ENCODE measurements around the gene SLC4A3.
"Not testable (repeated sequence)": the region's sequence is repeated elsewhere in the genome, so short reads cannot be mapped to it uniquely, and the experiment has no call there.

Gene SLC4A3

DNA sequence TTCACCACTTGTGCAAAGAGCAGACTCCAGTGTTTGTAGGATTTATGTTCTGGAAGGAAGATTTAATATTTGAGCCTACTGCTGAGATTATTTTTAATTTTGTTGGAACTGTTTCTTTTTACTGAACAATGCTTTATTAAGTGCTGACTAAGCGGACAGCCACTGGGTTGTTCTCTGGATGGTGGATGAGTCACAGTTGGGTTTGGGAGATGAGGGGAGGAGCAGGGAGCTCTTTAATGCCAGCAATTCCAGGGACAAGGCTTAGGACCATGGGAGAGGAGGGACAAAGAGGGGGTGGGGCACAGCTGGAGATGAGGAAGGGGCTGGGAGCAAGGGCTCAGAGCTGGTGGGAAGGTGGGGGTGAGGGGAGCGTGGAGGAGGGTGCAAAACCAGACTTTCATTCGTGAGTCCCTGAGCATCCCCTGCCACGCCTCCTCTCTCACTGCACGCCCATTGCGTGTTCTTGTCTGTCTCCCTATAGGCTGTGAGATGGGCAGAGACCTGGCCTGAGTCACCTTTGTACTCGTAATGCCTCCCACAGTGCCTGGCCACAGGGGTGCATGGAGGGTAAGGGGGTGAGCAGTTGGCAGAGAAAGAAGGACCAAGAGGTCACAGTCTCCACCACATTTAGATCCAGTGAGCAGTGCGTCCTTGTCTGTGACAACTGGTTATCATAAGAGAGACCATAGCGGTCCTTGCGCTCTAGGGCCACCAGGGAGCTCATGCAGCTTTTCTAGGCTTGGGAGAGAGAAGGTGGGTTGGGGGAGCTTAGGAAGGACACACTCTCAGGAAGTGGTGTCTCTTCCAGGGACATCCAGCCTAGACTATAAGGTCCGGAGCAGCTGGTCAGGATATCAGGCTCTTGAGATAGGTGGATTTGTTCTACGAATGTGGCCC is 18.4 kb downstream of the SLC4A3 start:
- DNase-seq (ENCODE audit: extremely low read depth in 1 of 2, low read depth in 1 of 2), result no peak

DNA sequence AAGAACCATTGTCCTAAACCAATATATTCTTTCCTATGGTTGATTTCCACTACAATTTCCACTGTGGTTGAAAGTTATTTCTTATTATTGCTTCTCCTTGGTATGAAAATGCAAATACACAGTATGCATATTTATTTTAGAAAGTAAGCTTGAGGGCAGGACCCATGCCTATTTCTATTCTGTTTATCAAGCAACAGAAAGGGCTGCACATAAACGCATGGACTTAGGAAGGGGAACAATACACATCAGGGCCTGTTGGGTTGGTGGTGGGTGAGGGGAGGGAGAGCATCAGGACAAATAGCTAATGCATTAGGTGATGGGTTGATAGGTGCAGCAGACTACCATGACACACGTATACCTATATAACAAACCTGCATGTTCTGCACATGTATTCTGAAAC is 20.7 kb downstream of the SLC4A3 start:
- DNase-seq (ENCODE audit: extremely low read depth in 1 of 2, low read depth in 1 of 2), result no peak

GRCh38 chr2:219648963-219649362 is 21.5 kb downstream of the SLC4A3 start:
- no peak for DNase-seq (ENCODE audit: extremely low read depth in 1 of 2, low read depth in 1 of 2)

- DNase-seq (ENCODE audit: extremely low read depth in 1 of 2, low read depth in 1 of 2), result no peak
Measured at GRCh38 chr2:219650426-219651248, 23.2 kb downstream of the SLC4A3 start.

- DNase-seq (ENCODE audit: extremely low read depth in 1 of 2, low read depth in 1 of 2), result not testable (repeated sequence)
Measured at GRCh38 chr2:219651656-219652055, 24.2 kb downstream of the SLC4A3 start.

GRCh38 chr2:219656526-219656925 is 29.1 kb downstream of the SLC4A3 start:
- no peak for DNase-seq (ENCODE audit: extremely low read depth in 1 of 2, low read depth in 1 of 2)

DNA sequence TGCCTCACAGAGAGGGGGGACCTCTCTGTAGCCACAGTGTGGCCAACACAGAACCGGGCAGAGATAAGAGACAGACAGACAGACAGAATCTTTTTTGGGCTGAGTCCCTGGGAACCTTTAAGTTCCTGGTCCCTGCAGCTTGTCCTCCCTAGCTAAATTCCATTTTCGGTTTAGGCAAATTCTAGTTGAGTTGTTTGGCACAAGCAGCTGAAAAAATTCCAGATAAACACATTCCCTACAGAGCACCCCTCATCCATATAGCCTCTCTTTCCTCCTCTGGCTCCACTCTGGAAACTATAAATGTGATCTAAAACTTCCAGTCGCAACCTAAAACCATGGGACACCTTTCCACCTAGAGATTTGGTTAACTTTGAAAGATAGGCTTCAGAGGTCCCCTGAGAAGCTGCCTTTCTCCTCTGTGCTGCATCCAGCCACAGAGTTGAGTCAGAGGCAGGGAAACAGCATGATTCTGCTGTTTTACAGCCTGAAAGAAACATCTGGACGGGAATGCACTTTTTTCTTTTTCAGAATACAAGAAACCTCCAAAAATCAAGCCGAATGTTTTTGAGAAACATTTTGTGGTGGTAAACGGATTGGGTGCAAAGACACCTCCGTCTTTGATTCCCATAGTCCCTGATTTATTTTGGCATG is 30.9 kb downstream of the SLC4A3 start:
- DNase-seq (ENCODE audit: extremely low read depth in 1 of 2, low read depth in 1 of 2), result no peak

DNA sequence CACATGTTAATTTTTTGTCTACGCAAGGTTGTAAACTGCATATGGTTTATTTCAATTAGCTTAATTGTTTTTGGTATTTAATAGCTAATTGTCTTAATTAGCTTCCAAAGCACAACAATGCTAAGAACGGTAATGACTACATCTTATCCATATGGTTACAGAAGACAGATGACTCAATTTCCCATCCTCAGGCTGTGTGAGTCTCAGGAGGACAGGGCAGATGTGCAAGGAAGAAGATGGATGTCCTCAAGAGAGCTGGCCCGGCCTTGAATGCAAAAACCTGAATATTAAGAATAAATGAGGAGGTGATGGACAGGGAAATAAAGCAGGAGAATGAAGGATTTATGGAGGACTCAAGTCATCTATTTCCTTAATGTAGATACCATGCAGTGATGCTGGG is 31.4 kb downstream of the SLC4A3 start:
- DNase-seq (ENCODE audit: extremely low read depth in 1 of 2, low read depth in 1 of 2), result no peak

DNA sequence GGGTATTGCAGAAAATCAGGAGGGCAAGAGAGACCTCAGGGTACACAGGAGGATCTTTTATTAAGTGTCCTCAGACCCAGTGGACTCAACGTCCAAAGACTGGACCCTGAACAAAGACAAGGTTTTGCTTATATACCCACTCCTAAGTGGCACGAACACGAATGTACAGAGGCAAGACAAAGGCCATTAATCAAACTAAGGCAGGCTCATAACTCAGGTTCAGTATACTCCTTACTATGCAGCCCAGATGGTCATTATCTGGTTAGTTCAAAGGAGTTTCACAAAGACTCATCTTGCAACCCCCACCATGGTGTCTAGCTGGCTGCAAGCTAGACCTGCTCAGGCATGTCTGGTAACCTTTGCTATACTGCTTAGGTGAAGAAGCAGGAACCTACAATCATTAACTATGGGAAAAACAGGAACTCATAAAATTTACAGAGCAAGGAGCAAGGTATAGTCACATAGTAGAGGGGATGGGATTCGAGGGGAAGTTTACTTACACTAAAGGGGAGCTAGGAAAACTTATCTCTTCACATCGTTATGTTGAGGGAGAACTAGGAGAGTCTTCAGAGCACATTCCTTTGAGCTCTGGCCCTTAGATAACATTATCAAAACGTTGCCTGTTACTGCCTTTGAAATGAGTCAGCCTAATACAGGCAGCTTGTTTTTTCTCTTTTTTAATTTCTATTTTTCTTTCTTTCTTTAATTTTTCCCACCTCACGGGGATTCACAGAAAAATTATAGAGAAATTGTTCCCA is 33.9 kb downstream of the SLC4A3 start:
- DNase-seq (ENCODE audit: extremely low read depth in 1 of 2, low read depth in 1 of 2), result no peak

- no peak for DNase-seq (ENCODE audit: extremely low read depth in 1 of 2, low read depth in 1 of 2)
Measured at GRCh38 chr2:219661955-219662395, 34.5 kb downstream of the SLC4A3 start.

- no peak for DNase-seq (ENCODE audit: extremely low read depth in 1 of 2, low read depth in 1 of 2)
Measured at GRCh38 chr2:219662566-219662965, 35.1 kb downstream of the SLC4A3 start.

DNA sequence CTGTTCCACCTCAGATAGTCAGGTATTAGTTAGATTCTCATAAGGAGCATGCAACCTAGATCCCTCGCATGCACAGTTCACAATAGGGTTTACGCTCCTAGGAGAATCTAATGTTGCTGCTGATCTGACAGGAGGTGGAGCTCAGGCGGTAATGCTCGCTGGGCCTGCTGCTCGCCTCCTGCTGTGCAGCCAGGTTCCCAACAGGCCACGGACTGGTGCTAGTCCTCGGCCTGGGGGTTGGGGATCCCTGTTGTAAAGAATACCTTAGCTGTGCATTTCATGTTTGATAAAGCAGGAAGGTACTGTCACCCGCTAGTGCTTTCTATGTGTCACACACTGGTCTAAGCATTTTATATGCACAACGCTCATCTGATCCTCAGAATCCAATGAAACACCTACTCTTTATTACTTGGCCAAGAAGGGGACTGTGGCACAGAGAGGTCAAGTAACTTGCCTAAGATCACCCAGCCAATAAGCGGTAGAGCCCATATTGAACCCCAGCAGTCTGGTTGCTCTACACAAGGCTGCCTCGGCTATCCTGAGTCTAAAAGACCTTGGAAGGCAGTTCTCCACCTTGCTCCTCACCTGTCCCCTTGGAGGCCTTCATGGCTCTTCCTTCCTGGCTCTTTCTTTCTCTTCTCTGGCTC is 35.8 kb downstream of the SLC4A3 start:
- no peak for DNase-seq (ENCODE audit: extremely low read depth in 1 of 2, low read depth in 1 of 2)

GRCh38 chr2:219664041-219664440 is 36.6 kb downstream of the SLC4A3 start:
- DNase-seq (ENCODE audit: extremely low read depth in 1 of 2, low read depth in 1 of 2), result no peak

GRCh38 chr2:219664944-219665343 is 37.5 kb downstream of the SLC4A3 start:
- no peak for DNase-seq (ENCODE audit: extremely low read depth in 1 of 2, low read depth in 1 of 2)

DNA sequence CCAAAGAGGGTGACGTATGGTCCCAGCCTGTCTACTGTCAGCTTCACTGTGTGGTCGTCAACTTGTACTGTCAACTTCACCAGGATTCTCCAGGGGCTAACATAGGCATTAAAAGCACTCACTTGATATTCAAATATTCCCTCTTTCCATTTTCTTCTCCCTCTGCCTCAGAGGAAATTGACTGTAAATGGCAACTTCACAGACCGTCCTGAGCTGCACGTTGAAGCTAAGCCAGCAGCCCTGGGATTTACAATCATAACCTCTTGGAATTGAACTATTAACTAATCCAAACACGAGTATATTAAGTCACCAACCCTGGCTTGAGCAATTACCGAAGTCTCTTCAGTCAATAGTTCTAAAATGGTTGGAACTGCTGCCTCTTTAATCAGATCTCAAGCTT is 38.5 kb downstream of the SLC4A3 start:
- DNase-seq (ENCODE audit: extremely low read depth in 1 of 2, low read depth in 1 of 2), result no peak

GRCh38 chr2:219668316-219668715 is 40.9 kb downstream of the SLC4A3 start:
- DNase-seq (ENCODE audit: extremely low read depth in 1 of 2, low read depth in 1 of 2), result no peak

- DNase-seq (ENCODE audit: extremely low read depth in 1 of 2, low read depth in 1 of 2), result no peak
Measured at GRCh38 chr2:219670386-219670785, 43.0 kb downstream of the SLC4A3 start.

DNA sequence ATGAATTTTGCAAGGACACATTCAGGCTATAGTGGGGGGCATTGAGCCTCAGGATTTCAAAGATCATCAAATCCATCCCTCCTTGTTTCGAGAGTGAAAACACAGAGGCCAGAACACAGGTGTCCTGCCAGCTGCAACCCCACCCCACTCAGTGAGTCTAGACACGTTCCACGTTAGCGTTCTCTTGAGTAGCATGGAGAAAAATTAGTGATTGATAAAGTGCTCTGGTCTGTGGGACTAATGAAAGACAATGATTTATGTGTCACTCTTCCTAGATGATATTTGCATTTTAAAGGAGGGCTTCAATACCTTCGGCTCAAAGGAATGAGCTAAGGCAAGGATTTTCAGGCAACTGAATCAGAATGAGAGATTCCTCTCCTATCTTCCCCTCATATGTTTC is 43.8 kb downstream of the SLC4A3 start:
- no peak for DNase-seq (ENCODE audit: extremely low read depth in 1 of 2, low read depth in 1 of 2)

DNA sequence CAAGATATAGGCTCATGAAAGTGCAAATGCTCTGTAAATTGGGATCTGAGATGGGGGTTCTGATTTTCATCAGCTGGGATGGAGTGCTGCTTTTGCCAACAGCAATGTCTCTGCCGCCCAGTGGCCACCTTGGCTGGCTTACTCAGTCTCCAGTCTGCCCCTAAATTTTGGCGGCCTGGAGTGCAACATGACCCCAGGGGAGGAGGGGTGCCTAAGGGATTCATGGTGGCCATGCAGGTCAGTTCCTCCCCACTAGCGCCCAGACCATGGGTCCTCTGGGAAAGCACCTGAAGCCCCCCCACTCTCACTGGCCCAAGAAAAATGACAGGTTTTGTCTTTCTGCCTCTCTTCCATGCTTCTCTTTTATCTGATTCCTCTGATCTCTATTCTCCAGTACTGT is 45.0 kb downstream of the SLC4A3 start:
- no peak for DNase-seq (ENCODE audit: extremely low read depth in 1 of 2, low read depth in 1 of 2)

DNA sequence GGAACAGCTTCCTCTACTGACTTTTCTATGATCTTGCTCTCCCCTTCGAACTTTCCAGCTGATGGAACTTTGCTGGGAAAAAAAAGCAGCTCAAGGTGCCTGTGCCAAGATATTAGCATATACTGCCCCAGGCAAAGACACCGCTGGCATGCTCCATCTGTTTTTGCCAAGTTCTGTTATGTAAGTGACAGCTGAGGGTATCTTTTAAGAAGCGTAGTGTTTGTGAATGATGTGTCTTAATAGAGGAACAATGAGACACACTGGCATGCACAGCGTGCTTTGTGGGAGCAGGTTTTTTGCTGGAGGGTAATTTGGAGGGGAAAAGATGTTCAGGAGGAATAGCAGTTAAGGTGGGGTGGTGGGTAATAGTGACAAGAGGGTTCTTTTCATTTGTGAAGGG is 47.8 kb downstream of the SLC4A3 start:
- DNase-seq (ENCODE audit: extremely low read depth in 1 of 2, low read depth in 1 of 2), result no peak
